ENCODE measurements around the gene PEX14. TPM values are rescaled to one million over a fixed set of nuclear protein-coding genes. Genes with fewer than 3 reads are reported as not detected.
A peak's percentile ranks its signal among the peaks of the same experiment; 100 is the strongest.

The PEX14 gene
- total and polyA plus RNA-seq, 11 donors = 14.9 to 28.7 (median 20.4) TPM

GRCh38 chr1:10516925-10517676 is 42.4 kb downstream of the PEX14 start:
- H3K27me3 ChIP-seq = no peaks in the 10 kb centered on the region
- TF ChIP-seq CTCF (IDR thresholded peaks at IDR 0.05) = no peak
- TF ChIP-seq POLR2A (IDR thresholded peaks at IDR 0.05) = no peak
- 69 to 76% (median 73%) methylated on average over 8 of the region's 8 CpGs for WGBS, 4 donors
- no peak for ATAC-seq
- no peak overlapping the region for H3K4me3 ChIP-seq
- peaks cover 0 to 38% (median 14%) of the 10 kb centered on the region in 12 donors for H3K4me1 ChIP-seq
- no peaks in the 10 kb centered on the region for H3K36me3 ChIP-seq
- H3K27ac ChIP-seq = no peak overlapping the region
- no peaks in the 10 kb centered on the region for H3K9me3 ChIP-seq
- no peak for DNase-seq
- intact Hi-C loops (cut with DNase I) = loop anchor here in 7 of 10 donors (5.0 to 10.0 kb wide), 7 partner anchors 118 to 428 kb away; partner anchors contain the start of gene CASZ1 (in 1 of the 7)

DNA sequence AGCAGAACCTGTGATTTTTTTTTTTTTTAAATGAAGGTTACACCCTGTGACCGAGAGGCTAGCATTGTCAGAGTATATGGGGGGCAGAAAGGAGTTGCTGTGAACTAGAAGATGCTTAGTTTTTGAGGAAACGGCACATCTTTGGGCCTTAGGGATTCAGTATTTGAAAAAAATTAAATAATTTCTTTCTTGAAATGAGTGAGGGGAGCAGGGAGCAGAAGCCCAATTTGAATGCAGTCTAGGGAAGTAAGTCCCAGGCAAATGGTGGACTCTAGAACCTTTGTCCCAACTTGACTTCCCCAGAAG is 42.9 kb downstream of the PEX14 start:
- no peak for ATAC-seq
- Histone ChIP-seq H3K36me3 (no peaks in the 10 kb centered on the region), H3K4me1 (peaks cover 0 to 41% (median 16%) of the 10 kb centered on the region in 12 donors), H3K27me3 (no peaks in the 10 kb centered on the region), H3K4me3 (no peak overlapping the region), H3K27ac (no peak overlapping the region), H3K9me3 (no peaks in the 10 kb centered on the region)
- WGBS, 4 donors = 95 to 97% (median 97%) methylated on average over 2 of the region's 2 CpGs
- intact Hi-C loops (cut with DNase I) = loop anchor here in 7 of 10 donors (5.0 to 10.0 kb wide), 7 partner anchors 117 to 427 kb away; partner anchors contain the start of gene CASZ1 (in 1 of the 7)
- DNase-seq = no peak
- TF ChIP-seq POLR2A (IDR thresholded peaks at IDR 0.05) (no peak), CTCF (IDR thresholded peaks at IDR 0.05) (no peak)

DNA sequence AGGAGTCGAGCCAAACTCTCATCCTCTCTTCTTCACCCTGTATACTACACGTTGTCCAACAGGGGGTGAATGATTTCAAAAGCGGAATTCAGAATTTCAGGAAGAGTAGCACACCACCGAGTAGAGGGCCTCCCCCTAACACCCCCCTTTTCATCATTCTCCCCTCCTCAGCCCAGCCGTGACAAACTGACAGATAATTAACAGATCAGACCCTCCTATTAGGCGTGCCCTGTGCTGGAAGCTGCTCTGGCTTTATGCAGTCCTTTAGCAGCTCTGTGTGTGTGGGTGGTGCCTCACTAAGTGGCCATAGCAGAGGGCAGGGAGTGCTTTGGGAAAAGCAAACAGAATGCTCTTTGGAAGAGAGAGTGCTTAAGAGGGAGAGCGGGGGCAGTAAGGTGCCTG is 44.3 kb downstream of the PEX14 start:
- no peak for TF ChIP-seq POLR2A (IDR thresholded peaks at IDR 0.05)
- TF ChIP-seq CTCF (IDR thresholded peaks at IDR 0.05) = no peak
- no peaks in the 10 kb centered on the region for H3K36me3 ChIP-seq
- 39 to 58% (median 48%) methylated on average over 7 of the region's 7 CpGs for WGBS, 4 donors
- H3K27me3 ChIP-seq = no peaks in the 10 kb centered on the region
- H3K4me1 ChIP-seq = peaks cover 0 to 43% (median 18%) of the 10 kb centered on the region in 12 donors
- H3K4me3 ChIP-seq = no peak overlapping the region
- intact Hi-C loops (cut with DNase I) = loop anchor here in 7 of 10 donors (5.0 to 10.0 kb wide), 7 partner anchors 116 to 426 kb away; partner anchors contain the start of gene CASZ1 (in 1 of the 7)
- H3K27ac ChIP-seq = no peak overlapping the region
- DNase-seq = no peak
- H3K9me3 ChIP-seq = no peaks in the 10 kb centered on the region
- ATAC-seq = peak; percentile 41 to 83 (median 68)

GRCh38 chr1:10520497-10520896 is 45.7 kb downstream of the PEX14 start:
- Histone ChIP-seq H3K27me3 (no peaks in the 10 kb centered on the region), H3K9me3 (no peaks in the 10 kb centered on the region), H3K4me3 (no peak overlapping the region), H3K36me3 (no peaks in the 10 kb centered on the region), H3K4me1 (peaks cover 0 to 34% (median 15%) of the 10 kb centered on the region in 12 donors), H3K27ac (no peak overlapping the region)
- intact Hi-C loops (cut with DNase I) = loop anchor here in 1 of 10 donors (10.0 kb wide), 1 partner anchor 144 kb away; no protein-coding TSS in a partner anchor
- ATAC-seq = no peak
- DNase-seq = no peak
- 93 to 95% (median 94%) methylated on average over 6 of the region's 6 CpGs for WGBS, 4 donors
- TF ChIP-seq CTCF (IDR thresholded peaks at IDR 0.05) (no peak), POLR2A (IDR thresholded peaks at IDR 0.05) (no peak)

Measured in heart left ventricle (tissue), 16 donors.